ENCODE results near the gene BIN1.

- TF ChIP-seq CTCF (IDR thresholded peaks at IDR 0.05) (no peak), EZH2 (IDR thresholded peaks at IDR 0.05; ENCODE audit: borderline replicate concordance, insufficient read depth, low read depth, low read length, poor library complexity, severe bottlenecking) (no peak)
Observed at GRCh38 chr2:127143841-127144782, 37.2 kb upstream of the BIN1 start.
